ENCODE results near the gene ZBTB40.

GRCh38 chr1:22526677-22527076, 75.0 kb downstream of the ZBTB40 start:
- TF ChIP-seq POLR2AphosphoS5 (IDR thresholded peaks at IDR 0.05; ENCODE audit: borderline replicate concordance, low read depth, low read length) (no peak), EZH2 (IDR thresholded peaks at IDR 0.05) (no peak), FOXP2 (optimal IDR thresholded peaks at IDR 0.05; ENCODE audit: control extremely low read depth, extremely low read length, insufficient read depth) (no peak)

All from SK-N-MC (cell line).